ENCODE data around the gene COL23A1.

DNA sequence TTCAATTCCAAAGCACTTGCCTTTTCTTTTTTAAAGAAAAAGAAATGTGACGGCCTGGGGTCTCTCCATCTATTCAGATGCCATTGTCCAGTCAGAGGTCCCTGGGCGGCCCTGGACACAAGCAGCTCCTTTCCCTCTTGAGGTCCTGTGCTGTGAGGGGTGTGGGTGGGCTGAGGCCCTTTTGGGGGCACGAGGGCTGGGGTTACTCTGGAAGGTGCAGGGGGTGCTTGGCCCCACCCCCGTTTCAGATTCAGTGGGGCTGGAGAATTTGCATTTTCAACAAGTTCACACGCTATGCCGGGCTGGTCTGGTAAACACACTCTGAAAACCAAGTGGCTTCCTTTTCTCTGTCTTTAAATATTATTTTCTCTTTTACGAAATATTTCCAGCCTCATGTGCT, 266.2 kb downstream of the COL23A1 start:
- TF ChIP-seq, protein P1, sequence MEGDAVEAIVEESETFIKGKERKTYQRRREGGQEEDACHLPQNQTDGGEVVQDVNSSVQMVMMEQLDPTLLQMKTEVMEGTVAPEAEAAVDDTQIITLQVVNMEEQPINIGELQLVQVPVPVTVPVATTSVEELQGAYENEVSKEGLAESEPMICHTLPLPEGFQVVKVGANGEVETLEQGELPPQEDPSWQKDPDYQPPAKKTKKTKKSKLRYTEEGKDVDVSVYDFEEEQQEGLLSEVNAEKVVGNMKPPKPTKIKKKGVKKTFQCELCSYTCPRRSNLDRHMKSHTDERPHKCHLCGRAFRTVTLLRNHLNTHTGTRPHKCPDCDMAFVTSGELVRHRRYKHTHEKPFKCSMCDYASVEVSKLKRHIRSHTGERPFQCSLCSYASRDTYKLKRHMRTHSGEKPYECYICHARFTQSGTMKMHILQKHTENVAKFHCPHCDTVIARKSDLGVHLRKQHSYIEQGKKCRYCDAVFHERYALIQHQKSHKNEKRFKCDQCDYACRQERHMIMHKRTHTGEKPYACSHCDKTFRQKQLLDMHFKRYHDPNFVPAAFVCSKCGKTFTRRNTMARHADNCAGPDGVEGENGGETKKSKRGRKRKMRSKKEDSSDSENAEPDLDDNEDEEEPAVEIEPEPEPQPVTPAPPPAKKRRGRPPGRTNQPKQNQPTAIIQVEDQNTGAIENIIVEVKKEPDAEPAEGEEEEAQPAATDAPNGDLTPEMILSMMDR (IDR thresholded peaks at IDR 0.05): no peak
- no peak for TF ChIP-seq POLR2A (IDR thresholded peaks at IDR 0.05)

All from lower leg skin (tissue), 3 donors.